Measurements from ENCODE around the gene UMPS. TPM values are rescaled to one million over a fixed set of nuclear protein-coding genes. Genes with fewer than 3 reads are reported as not detected.
"Not testable (repeated sequence)": the region's sequence is repeated elsewhere in the genome, so short reads cannot be mapped to it uniquely, and the experiment has no call there.

Gene UMPS
- total RNA-seq, 1 donor from 2014 or later = 21.5 TPM

GRCh38 chr3:124707656-124708062, 22.6 kb upstream of the UMPS start:
- no peak for ATAC-seq

GRCh38 chr3:124714223-124714853, 15.9 kb upstream of the UMPS start:
- no peak for ATAC-seq

GRCh38 chr3:124722589-124722988, 7.7 kb upstream of the UMPS start:
- ATAC-seq = no peak

GRCh38 chr3:124730941-124731297, 667 bp downstream of the UMPS start:
- ATAC-seq = no peak

- peak; percentile 52 for ATAC-seq
Measured at GRCh38 chr3:124731760-124732159, 1.5 kb downstream of the UMPS start.

- ATAC-seq = peak; percentile 59
Measured at GRCh38 chr3:124741027-124741426, 10.8 kb downstream of the UMPS start.

GRCh38 chr3:124745756-124746155, 15.5 kb downstream of the UMPS start:
- ATAC-seq = peak; percentile 19

- no peak for ATAC-seq
Measured at GRCh38 chr3:124747111-124747981, 17.1 kb downstream of the UMPS start.

GRCh38 chr3:124748560-124749198, 18.4 kb downstream of the UMPS start:
- peak; percentile 40 for ATAC-seq

- not testable (repeated sequence) for ATAC-seq
Measured at GRCh38 chr3:124749877-124750276, 19.6 kb downstream of the UMPS start.

GRCh38 chr3:124751501-124751900, 21.2 kb downstream of the UMPS start:
- no peak for ATAC-seq

- ATAC-seq = no peak
Measured at GRCh38 chr3:124752051-124752450, 21.8 kb downstream of the UMPS start.

- not testable (repeated sequence) for ATAC-seq
Measured at GRCh38 chr3:124757926-124758325, 27.7 kb downstream of the UMPS start.

- no peak for ATAC-seq
Measured at GRCh38 chr3:124758851-124759635, 28.8 kb downstream of the UMPS start.

- peak; percentile 11 for ATAC-seq
Measured at GRCh38 chr3:124759666-124760401, 29.6 kb downstream of the UMPS start.

GRCh38 chr3:124760601-124761000, 30.3 kb downstream of the UMPS start:
- ATAC-seq = peak; percentile 41

- peak; percentile 78 for ATAC-seq
Measured at GRCh38 chr3:124761250-124761796, 31.1 kb downstream of the UMPS start.

GRCh38 chr3:124761935-124762660, 31.8 kb downstream of the UMPS start:
- ATAC-seq = no peak

- ATAC-seq = no peak
Measured at GRCh38 chr3:124762661-124763011, 32.4 kb downstream of the UMPS start.

GRCh38 chr3:124763206-124763605, 33.0 kb downstream of the UMPS start:
- no peak for ATAC-seq

Data from esophagus mucosa (tissue), 1 donor.